ENCODE data around the gene RIPK1. TPM values are rescaled to one million over a fixed set of nuclear protein-coding genes. Genes with fewer than 3 reads are reported as not detected.

RIPK1 gene
- total and polyA plus RNA-seq, 9 of the 15 experiments (the other 6 are each of a cell fraction or from before 2014, with no cell fraction given) = 3.8 to 24.9 (median 17.7) TPM

GRCh38 chr6:3026791-3027626, 41.3 kb upstream of the RIPK1 start:
- H3K27ac ChIP-seq (ENCODE audit: extremely low read depth, low read depth, low read length) = peak overlapping the region; percentile 77
- intact Hi-C loops (cut with micrococcal nuclease) = loop anchor here (1.0 kb wide), 1 partner anchor 27 kb away; no protein-coding TSS in a partner anchor
- H3K27me3 ChIP-seq (ENCODE audit: control insufficient read depth in 2 of 2, insufficient read depth in 2 of 2, low read length in 2 of 2) = no peaks in the 10 kb centered on the region
- POLR2A ChIA-PET = interaction anchor here (0.7 to 6.1 kb wide), 21 partner anchors 8 to 299 kb away, joined by 3 to 50 read pairs (median 3); partner anchors contain the start of genes NQO2, RIPK1, SERPINB1 and SERPINB9
- peaks cover 30 to 45% of the 10 kb centered on the region in 2 experiments for H3K4me1 ChIP-seq (replicated peaks in 1 of 2; ENCODE audit: control insufficient read depth in 2 of 2, insufficient read depth in 2 of 2, low read length in 2 of 2)
- in situ Hi-C loops (cut with MboI) = no loop called here
- no peak overlapping the region for H3K4me3 ChIP-seq
- DNase-seq (ENCODE audit: extremely low read depth in 1 of 4, low spot score in 3 of 4) = peak; percentile 59 to 92 (median 74)
- 51% methylated on average over 20 of the region's 20 CpGs for WGBS (ENCODE audit: insufficient coverage, low coverage, missing lambda C conversion rate)
- no peaks in the 10 kb centered on the region for H3K9me1 ChIP-seq (ENCODE audit: control insufficient read depth, insufficient read depth, low read length)
- peaks cover 23% of the 10 kb centered on the region for H3K79me2 ChIP-seq (ENCODE audit: control insufficient read depth, insufficient read depth, low read length)
- FAIRE-seq = peak; percentile 94
- H2AFZ ChIP-seq (ENCODE audit: low read depth, low read length) = peak overlapping the region; percentile 83
- H3K9ac ChIP-seq (ENCODE audit: insufficient read depth in 1 of 2, low read depth in 2 of 2, low read length in 2 of 2) = peak overlapping the region; percentile 49 to 64; a peak in 3 of 4 replicates
- peak overlapping the region; percentile 65 for H3K4me2 ChIP-seq (ENCODE audit: insufficient read depth, low read length)
- ATAC-seq = peak; percentile 22
- H4K20me1 ChIP-seq (replicated peaks; ENCODE audit: control insufficient read depth, insufficient read depth, low read length) = no peaks in the 10 kb centered on the region
- no peaks in the 10 kb centered on the region for H3K9me3 ChIP-seq (replicated peaks; ENCODE audit: control insufficient read depth, insufficient read depth, low read depth, low read length)
- CTCF ChIA-PET (ENCODE audit: low intra/inter-chr PET ratio) = no interaction called here
- peaks cover 10% of the 10 kb centered on the region; the same call in 1 of the 3 replicates for H3K36me3 ChIP-seq (ENCODE audit: control insufficient read depth, insufficient read depth, low read length)
- BruUV-seq (replicated peaks) = no TSS peak
- TF ChIP-seq NCOR1 (IDR thresholded peaks at IDR 0.05) (peak; percentile 83), CCNT2 (IDR thresholded peaks at IDR 0.05; ENCODE audit: borderline replicate concordance, extremely low read depth, insufficient read length, low read depth, low read length) (peak; percentile 57), ARNT (IDR thresholded peaks at IDR 0.05) (peak in 1 of 2 experiments; percentile 82; a peak in 3 of 4 replicates), KDM1A (IDR thresholded peaks at IDR 0.05) (peak; percentile 92), MXD1 (CRISPR knock-in tag; IDR thresholded peaks at IDR 0.05; ENCODE audit: borderline replicate concordance, poor library complexity, severe bottlenecking) (no peak), ZKSCAN8 (CRISPR knock-in tag; IDR thresholded peaks at IDR 0.05) (no peak), GATA2 (CRISPR knock-in tag; IDR thresholded peaks at IDR 0.05) (0 out of 2 replicates have a peak, but pooled peaks have one; percentile 37), CBX3 (IDR thresholded peaks at IDR 0.05; ENCODE audit: borderline replicate concordance in 1 of 2, low read length in 2 of 2) (peak in 1 of 2 experiments; percentile 65; a peak in 1 of 3 replicates), TBL1XR1 (IDR thresholded peaks at IDR 0.05; ENCODE audit: low read length in 2 of 2) (peak in 1 of 2 experiments; percentile 53; a peak in 1 of 4 replicates), CBFA2T3 (IDR thresholded peaks at IDR 0.05) (peak; percentile 93), NFIC (IDR thresholded peaks at IDR 0.05) (peak; percentile 17; the same call in 1 of the 2 replicates), SMARCE1 (IDR thresholded peaks at IDR 0.05) (0 out of 2 replicates have a peak, but pooled peaks have one; percentile 77), SP1 (CRISPR knock-in tag; IDR thresholded peaks at IDR 0.05) (0 out of 2 replicates have a peak, but pooled peaks have one; percentile 23), BCOR (IDR thresholded peaks at IDR 0.05) (no peak), POLR3A (IDR thresholded peaks at IDR 0.05; ENCODE audit: borderline replicate concordance, extremely low read depth, insufficient read depth, insufficient read length) (no peak), RAD21 (CRISPR knock-in tag; conservative IDR thresholded peaks at IDR 0.05 in 1 of 2, IDR thresholded peaks at IDR 0.05 in 1 of 2) (0 out of 4 replicates have a peak, but pooled peaks of 1 of the 2 experiments have one; percentile 9), NR2C2 (CRISPR knock-in tag; IDR thresholded peaks at IDR 0.05) (no peak), NR2C2 (tag; IDR thresholded peaks at IDR 0.05) (peak; percentile 80), MEF2D (tag; conservative IDR thresholded peaks at IDR 0.05; ENCODE audit: low read depth) (peak; percentile 71), SUPT5H (IDR thresholded peaks at IDR 0.05) (no peak), TFAP4 (CRISPR knock-in tag; IDR thresholded peaks at IDR 0.05; ENCODE audit: borderline replicate concordance) (no peak; the same call in 1 of the 2 replicates)
